ENCODE data around the gene ABCC6. TPM values are rescaled to one million over a fixed set of nuclear protein-coding genes. Genes with fewer than 3 reads are reported as not detected.
A peak's percentile ranks its signal among the peaks of the same experiment; 100 is the strongest.

Gene ABCC6
- total and polyA plus RNA-seq, 2 of the 13 experiments (the other 11 are each of a cell fraction or from before 2014, with no cell fraction given), result 82.4 to 105 TPM

DNA sequence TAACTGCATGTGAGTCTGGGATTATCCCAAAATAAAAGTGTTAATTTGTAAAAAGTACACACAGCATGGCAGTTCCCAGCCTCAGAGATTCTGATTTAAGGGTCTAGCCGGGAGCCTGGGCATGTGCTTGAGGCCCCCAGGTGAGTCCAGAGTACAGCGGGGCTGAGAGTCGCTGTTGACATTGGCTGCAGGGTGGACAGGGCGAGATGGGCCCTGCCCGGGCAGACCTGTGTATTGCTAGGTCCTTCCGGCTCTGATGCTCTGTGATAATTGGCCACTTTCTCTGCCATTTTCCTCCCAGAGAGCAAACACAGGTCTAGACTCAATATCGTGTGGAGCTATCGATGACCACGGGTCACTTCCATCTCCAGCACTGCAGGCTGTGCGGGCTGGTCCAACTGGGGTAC, 73.6 kb downstream of the ABCC6 start (continued):
- TF ChIP-seq, protein P1, sequence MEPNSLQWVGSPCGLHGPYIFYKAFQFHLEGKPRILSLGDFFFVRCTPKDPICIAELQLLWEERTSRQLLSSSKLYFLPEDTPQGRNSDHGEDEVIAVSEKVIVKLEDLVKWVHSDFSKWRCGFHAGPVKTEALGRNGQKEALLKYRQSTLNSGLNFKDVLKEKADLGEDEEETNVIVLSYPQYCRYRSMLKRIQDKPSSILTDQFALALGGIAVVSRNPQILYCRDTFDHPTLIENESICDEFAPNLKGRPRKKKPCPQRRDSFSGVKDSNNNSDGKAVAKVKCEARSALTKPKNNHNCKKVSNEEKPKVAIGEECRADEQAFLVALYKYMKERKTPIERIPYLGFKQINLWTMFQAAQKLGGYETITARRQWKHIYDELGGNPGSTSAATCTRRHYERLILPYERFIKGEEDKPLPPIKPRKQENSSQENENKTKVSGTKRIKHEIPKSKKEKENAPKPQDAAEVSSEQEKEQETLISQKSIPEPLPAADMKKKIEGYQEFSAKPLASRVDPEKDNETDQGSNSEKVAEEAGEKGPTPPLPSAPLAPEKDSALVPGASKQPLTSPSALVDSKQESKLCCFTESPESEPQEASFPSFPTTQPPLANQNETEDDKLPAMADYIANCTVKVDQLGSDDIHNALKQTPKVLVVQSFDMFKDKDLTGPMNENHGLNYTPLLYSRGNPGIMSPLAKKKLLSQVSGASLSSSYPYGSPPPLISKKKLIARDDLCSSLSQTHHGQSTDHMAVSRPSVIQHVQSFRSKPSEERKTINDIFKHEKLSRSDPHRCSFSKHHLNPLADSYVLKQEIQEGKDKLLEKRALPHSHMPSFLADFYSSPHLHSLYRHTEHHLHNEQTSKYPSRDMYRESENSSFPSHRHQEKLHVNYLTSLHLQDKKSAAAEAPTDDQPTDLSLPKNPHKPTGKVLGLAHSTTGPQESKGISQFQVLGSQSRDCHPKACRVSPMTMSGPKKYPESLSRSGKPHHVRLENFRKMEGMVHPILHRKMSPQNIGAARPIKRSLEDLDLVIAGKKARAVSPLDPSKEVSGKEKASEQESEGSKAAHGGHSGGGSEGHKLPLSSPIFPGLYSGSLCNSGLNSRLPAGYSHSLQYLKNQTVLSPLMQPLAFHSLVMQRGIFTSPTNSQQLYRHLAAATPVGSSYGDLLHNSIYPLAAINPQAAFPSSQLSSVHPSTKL (CRISPR knock-in tag; IDR thresholded peaks at IDR 0.05), result peak; percentile 86
- TF ChIP-seq ZNF296 (CRISPR knock-in tag; conservative IDR thresholded peaks at IDR 0.05) (no peak; the same call in 1 of the 2 replicates), PITX1 (CRISPR knock-in tag; IDR thresholded peaks at IDR 0.05) (peak; percentile 33; the same call in 1 of the 2 replicates), NBN (conservative IDR thresholded peaks at IDR 0.05) (no peak), POLR2AphosphoS2 (IDR thresholded peaks at IDR 0.05; ENCODE audit: low read depth, low read length) (no peak; the same call in 1 of the 2 replicates), RORA (CRISPR knock-in tag; IDR thresholded peaks at IDR 0.05) (no peak), KAT2B (IDR thresholded peaks at IDR 0.05; ENCODE audit: borderline replicate concordance, low read depth, low read length) (no peak), ZNF124 (CRISPR knock-in tag; IDR thresholded peaks at IDR 0.05) (no peak), ZSCAN12 (CRISPR knock-in tag; IDR thresholded peaks at IDR 0.05) (0 out of 2 replicates have a peak, but pooled peaks have one; percentile 64), SAP130 (CRISPR knock-in tag; IDR thresholded peaks at IDR 0.05; ENCODE audit: low read depth) (peak; percentile 53), CREB1 (IDR thresholded peaks at IDR 0.05) (no peak), CREB1 (CRISPR knock-in tag; IDR thresholded peaks at IDR 0.05) (no peak), KDM5A (IDR thresholded peaks at IDR 0.05; ENCODE audit: borderline replicate concordance, low read length) (no peak), ZNF644 (CRISPR knock-in tag; IDR thresholded peaks at IDR 0.05; ENCODE audit: low read depth) (no peak; the same call in 1 of the 2 replicates), KDM6A (CRISPR knock-in tag; IDR thresholded peaks at IDR 0.05; ENCODE audit: low read depth) (peak; percentile 75), ZBED4 (CRISPR knock-in tag; IDR thresholded peaks at IDR 0.05; ENCODE audit: borderline replicate concordance) (peak; percentile 83; the same call in 1 of the 2 replicates), NFE2L1 (CRISPR knock-in tag; IDR thresholded peaks at IDR 0.05; ENCODE audit: borderline replicate concordance) (no peak), ZNF256 (CRISPR knock-in tag; conservative IDR thresholded peaks at IDR 0.05) (0 out of 2 replicates have a peak, but pooled peaks have one; percentile 68), NR2F1 (CRISPR knock-in tag; IDR thresholded peaks at IDR 0.05) (no peak)
- TF ChIP-seq, protein P2, sequence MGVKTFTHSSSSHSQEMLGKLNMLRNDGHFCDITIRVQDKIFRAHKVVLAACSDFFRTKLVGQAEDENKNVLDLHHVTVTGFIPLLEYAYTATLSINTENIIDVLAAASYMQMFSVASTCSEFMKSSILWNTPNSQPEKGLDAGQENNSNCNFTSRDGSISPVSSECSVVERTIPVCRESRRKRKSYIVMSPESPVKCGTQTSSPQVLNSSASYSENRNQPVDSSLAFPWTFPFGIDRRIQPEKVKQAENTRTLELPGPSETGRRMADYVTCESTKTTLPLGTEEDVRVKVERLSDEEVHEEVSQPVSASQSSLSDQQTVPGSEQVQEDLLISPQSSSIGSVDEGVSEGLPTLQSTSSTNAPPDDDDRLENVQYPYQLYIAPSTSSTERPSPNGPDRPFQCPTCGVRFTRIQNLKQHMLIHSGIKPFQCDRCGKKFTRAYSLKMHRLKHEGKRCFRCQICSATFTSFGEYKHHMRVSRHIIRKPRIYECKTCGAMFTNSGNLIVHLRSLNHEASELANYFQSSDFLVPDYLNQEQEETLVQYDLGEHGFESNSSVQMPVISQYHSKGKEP (CRISPR knock-in tag; IDR thresholded peaks at IDR 0.05), result no peak
- TF ChIP-seq, protein P3, sequence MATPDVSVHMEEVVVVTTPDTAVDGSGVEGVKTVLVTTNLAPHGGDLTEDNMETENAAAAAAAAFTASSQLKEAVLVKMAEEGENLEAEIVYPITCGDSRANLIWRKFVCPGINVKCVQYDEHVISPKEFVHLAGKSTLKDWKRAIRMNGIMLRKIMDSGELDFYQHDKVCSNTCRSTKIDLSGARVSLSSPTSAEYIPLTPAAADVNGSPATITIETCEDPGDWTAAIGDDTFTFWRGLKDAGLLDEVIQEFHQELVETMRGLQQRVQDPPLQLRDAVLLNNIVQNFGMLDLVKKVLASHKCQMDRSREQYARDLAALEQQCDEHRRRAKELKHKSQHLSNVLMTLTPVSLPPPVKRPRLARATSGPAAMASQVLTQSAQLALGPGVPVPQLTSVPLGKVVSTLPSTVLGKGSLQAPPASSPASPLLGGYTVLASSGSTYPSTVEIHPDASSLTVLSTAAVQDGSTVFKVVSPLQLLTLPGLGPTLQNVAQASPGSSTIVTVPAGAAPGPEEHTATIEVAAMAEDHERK (CRISPR knock-in tag; IDR thresholded peaks at IDR 0.05; ENCODE audit: low read depth), result no peak

All from HepG2 (cell line).